Fibroblast of pulmonary artery (primary cell): ENCODE data around the gene ITPRID1.

Experiments
- DNase-seq: peaks from one replicate; pipeline ENCODE4 v3.0.0-alpha.2; 2010; ENCODE audit warnings: low read depth
- H3K4me3 ChIP-seq: replicated peaks from 2 replicates; pipeline ENCODE4 v1.5.1; 2011; ENCODE audit warnings: low read depth, mild to moderate bottlenecking, control low read depth, low read length, moderate library complexity
- CTCF ChIP-seq: IDR thresholded peaks from 2 replicates; pipeline ENCODE4 v1.5.1; 2011; ENCODE audit warnings: mild to moderate bottlenecking, control low read depth, low read length, inconsistent platforms; ENCODE audit errors: missing control alignments

The ITPRID1 gene

DNA sequence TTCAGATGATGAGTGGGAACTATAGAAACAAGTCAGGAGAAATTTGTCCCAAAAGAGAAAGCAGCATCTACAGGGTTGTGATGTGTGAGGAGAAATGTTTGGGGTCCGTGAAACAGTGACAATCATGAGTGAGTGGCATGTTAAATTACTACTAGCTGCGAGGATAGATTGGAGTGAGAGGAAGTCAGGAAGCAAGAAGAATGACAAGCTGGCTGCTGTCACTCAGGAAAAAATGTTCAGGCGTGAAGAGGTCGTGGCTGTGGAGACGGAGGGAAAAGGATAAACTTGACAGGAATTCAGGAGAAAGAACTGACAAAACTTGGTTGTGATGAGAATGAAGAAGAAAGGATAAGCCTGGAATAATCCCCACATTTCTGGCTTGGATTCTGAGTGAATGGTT, 5.1 kb upstream of the ITPRID1 start:
- H3K4me3 ChIP-seq, result no peak overlapping the region
- no peak for TF ChIP-seq CTCF
- DNase-seq, result no peak

DNA sequence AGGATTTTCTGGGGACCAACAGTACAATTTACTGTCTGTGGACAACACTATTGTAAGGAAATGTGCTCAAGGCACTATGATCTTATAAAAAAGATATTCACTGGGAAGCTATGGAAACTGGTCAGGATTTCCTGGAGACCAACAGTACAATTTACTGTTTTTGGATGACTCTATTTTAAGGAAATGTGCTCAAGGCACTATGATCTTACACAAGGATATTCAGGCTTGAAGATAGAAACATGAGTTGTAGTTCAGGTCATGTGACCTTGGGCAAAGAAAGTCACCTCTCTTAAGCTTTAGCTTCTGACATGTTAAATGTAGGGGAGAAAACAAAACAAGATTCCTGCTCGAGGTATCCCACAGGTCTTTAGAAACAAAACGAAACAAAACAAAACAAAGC, 1.7 kb upstream of the ITPRID1 start:
- no peak for DNase-seq
- TF ChIP-seq CTCF, result no peak
- H3K4me3 ChIP-seq, result no peak overlapping the region

GRCh38 chr7:31516680-31517502, 3.0 kb downstream of the ITPRID1 start:
- DNase-seq, result no peak
- TF ChIP-seq CTCF, result no peak
- no peak overlapping the region for H3K4me3 ChIP-seq

- no peak for TF ChIP-seq CTCF
- DNase-seq, result no peak
- no peak overlapping the region for H3K4me3 ChIP-seq
Observed at GRCh38 chr7:31517513-31517912, 3.6 kb downstream of the ITPRID1 start.

DNA sequence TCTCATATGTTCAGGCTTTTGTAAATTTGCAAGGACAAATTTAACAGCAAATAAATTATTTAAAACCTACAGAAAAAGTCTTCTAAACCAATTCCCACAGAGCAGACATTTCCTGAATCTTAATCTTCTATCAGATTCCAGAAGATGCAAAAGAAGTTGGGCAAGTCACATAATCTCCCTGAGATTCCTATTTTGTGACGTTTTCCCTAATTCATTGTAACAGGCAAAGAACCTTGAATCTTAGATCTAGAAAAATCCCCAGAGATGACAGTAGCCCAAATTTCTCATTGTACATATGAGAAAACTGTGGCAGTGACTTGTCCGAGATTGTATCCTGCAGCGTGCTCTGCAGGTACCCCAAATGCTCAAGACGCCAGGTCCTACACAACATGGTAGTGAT, 4.9 kb downstream of the ITPRID1 start:
- TF ChIP-seq CTCF, result no peak
- DNase-seq, result no peak
- no peak overlapping the region for H3K4me3 ChIP-seq

DNA sequence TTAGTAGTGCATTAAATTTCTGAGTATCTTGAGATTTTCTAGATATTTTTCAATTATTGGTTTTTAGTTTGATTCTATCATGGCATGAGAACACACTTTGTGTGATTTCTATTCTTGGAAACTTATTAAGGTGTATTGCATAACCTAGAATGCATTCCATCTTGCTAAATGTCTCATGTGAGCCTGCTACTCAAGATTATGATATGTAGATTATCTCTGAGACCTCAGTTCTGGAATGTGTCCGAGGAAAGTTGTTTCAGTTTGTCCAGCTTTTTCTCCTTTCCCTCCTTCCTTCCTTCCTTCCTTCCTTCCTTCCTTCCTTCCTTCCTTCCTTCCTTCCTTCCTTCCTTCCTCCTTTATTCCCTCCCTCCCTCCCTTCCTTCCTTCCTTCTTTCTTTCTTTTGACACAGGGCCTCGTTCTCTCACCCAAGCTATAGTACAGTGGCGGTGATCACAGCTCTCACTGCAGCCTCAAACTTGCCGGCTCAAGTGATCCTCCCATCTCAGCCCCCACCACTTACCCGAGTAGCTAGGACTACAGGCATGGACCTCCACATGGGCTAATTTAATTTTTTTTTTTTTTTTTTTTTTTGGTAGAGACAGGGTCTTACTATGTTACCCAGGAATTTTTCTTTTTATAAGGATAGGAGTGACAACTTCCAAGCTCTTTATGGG, 7.6 kb downstream of the ITPRID1 start:
- no peak for DNase-seq
- H3K4me3 ChIP-seq, result no peak overlapping the region
- TF ChIP-seq CTCF, result no peak
